ENCODE measurements around the gene CAMK1. TPM values are rescaled to one million over a fixed set of nuclear protein-coding genes. Genes with fewer than 3 reads are reported as not detected.
A peak's percentile ranks its signal among the peaks of the same experiment; 100 is the strongest.

Gene CAMK1
- total and polyA plus RNA-seq, 4 donors, result 13.8 to 20.1 (median 16.7) TPM

- Histone ChIP-seq H3K36me3 (ENCODE audit: control insufficient read depth in 4 of 4, insufficient read depth in 3 of 4, low read depth in 1 of 4, low read length in 3 of 4) (peaks cover 0 to 6% (median 4%) of the 10 kb centered on the region in 4 donors), H3K27ac (ENCODE audit: low read depth in 1 of 2, low read length in 2 of 2) (peak overlapping the region; percentile 88 to 93), H3K27me3 (ENCODE audit: control insufficient read depth in 4 of 4, insufficient read depth in 4 of 4, low read length in 3 of 4) (no peaks in the 10 kb centered on the region), H3K4me3 (ENCODE audit: low read depth in 1 of 3, low read length in 3 of 3) (peak overlapping the region; percentile 50 to 70 (median 68)), H3K9me3 (ENCODE audit: control insufficient read depth in 4 of 4, low read length in 3 of 4) (no peaks in the 10 kb centered on the region), H3K9ac (ENCODE audit: low read depth in 1 of 2, low read length in 2 of 2) (peak overlapping the region; percentile 59 to 74), H3K4me1 (ENCODE audit: control insufficient read depth in 4 of 4, insufficient read depth in 4 of 4, low read length in 3 of 4) (peaks cover 8 to 28% (median 22%) of the 10 kb centered on the region in 4 donors)
- TF ChIP-seq, protein P1, sequence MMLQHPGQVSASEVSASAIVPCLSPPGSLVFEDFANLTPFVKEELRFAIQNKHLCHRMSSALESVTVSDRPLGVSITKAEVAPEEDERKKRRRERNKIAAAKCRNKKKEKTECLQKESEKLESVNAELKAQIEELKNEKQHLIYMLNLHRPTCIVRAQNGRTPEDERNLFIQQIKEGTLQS (IDR thresholded peaks at IDR 0.05), result peak; percentile 39
- peak; percentile 76 for TF ChIP-seq HNF4G (IDR thresholded peaks at IDR 0.05)
- peak in 1 of 2 donors; percentile 44 for TF ChIP-seq RAD21 (IDR thresholded peaks at IDR 0.05)
- peak; percentile 48 for TF ChIP-seq MAX (IDR thresholded peaks at IDR 0.05)
- TF ChIP-seq JUND (IDR thresholded peaks at IDR 0.05), result peak in 1 of 2 donors; percentile 46
- TF ChIP-seq YY1 (IDR thresholded peaks at IDR 0.05), result no peak
- peak in 1 of 2 donors; percentile 55 for TF ChIP-seq GABPA (IDR thresholded peaks at IDR 0.05 in 1 of 2, conservative IDR thresholded peaks at IDR 0.05 in 1 of 2)
- TF ChIP-seq SP1 (IDR thresholded peaks at IDR 0.05), result peak; percentile 89
- TF ChIP-seq, protein P2, sequence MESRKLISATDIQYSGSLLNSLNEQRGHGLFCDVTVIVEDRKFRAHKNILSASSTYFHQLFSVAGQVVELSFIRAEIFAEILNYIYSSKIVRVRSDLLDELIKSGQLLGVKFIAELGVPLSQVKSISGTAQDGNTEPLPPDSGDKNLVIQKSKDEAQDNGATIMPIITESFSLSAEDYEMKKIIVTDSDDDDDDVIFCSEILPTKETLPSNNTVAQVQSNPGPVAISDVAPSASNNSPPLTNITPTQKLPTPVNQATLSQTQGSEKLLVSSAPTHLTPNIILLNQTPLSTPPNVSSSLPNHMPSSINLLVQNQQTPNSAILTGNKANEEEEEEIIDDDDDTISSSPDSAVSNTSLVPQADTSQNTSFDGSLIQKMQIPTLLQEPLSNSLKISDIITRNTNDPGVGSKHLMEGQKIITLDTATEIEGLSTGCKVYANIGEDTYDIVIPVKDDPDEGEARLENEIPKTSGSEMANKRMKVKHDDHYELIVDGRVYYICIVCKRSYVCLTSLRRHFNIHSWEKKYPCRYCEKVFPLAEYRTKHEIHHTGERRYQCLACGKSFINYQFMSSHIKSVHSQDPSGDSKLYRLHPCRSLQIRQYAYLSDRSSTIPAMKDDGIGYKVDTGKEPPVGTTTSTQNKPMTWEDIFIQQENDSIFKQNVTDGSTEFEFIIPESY (IDR thresholded peaks at IDR 0.05), result peak; percentile 40
- TF ChIP-seq FOXA1 (IDR thresholded peaks at IDR 0.05), result no peak
- peak; percentile 65 to 74 for TF ChIP-seq EGR1 (IDR thresholded peaks at IDR 0.05; ENCODE audit: low read depth in 2 of 2)
- TF ChIP-seq RXRA (IDR thresholded peaks at IDR 0.05), result peak; percentile 41 to 69
- TF ChIP-seq HNF4A (conservative IDR thresholded peaks at IDR 0.05), result peak; percentile 91
- TF ChIP-seq, protein P3, sequence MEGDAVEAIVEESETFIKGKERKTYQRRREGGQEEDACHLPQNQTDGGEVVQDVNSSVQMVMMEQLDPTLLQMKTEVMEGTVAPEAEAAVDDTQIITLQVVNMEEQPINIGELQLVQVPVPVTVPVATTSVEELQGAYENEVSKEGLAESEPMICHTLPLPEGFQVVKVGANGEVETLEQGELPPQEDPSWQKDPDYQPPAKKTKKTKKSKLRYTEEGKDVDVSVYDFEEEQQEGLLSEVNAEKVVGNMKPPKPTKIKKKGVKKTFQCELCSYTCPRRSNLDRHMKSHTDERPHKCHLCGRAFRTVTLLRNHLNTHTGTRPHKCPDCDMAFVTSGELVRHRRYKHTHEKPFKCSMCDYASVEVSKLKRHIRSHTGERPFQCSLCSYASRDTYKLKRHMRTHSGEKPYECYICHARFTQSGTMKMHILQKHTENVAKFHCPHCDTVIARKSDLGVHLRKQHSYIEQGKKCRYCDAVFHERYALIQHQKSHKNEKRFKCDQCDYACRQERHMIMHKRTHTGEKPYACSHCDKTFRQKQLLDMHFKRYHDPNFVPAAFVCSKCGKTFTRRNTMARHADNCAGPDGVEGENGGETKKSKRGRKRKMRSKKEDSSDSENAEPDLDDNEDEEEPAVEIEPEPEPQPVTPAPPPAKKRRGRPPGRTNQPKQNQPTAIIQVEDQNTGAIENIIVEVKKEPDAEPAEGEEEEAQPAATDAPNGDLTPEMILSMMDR (IDR thresholded peaks at IDR 0.05; ENCODE audit: low read depth, low read length, missing input control), result no peak
- TF ChIP-seq, protein P4, sequence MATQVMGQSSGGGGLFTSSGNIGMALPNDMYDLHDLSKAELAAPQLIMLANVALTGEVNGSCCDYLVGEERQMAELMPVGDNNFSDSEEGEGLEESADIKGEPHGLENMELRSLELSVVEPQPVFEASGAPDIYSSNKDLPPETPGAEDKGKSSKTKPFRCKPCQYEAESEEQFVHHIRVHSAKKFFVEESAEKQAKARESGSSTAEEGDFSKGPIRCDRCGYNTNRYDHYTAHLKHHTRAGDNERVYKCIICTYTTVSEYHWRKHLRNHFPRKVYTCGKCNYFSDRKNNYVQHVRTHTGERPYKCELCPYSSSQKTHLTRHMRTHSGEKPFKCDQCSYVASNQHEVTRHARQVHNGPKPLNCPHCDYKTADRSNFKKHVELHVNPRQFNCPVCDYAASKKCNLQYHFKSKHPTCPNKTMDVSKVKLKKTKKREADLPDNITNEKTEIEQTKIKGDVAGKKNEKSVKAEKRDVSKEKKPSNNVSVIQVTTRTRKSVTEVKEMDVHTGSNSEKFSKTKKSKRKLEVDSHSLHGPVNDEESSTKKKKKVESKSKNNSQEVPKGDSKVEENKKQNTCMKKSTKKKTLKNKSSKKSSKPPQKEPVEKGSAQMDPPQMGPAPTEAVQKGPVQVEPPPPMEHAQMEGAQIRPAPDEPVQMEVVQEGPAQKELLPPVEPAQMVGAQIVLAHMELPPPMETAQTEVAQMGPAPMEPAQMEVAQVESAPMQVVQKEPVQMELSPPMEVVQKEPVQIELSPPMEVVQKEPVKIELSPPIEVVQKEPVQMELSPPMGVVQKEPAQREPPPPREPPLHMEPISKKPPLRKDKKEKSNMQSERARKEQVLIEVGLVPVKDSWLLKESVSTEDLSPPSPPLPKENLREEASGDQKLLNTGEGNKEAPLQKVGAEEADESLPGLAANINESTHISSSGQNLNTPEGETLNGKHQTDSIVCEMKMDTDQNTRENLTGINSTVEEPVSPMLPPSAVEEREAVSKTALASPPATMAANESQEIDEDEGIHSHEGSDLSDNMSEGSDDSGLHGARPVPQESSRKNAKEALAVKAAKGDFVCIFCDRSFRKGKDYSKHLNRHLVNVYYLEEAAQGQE (IDR thresholded peaks at IDR 0.05), result peak; percentile 28
- peak; percentile 95 for TF ChIP-seq NR2F2 (IDR thresholded peaks at IDR 0.05)
- no peak for TF ChIP-seq TAF1 (conservative IDR thresholded peaks at IDR 0.05)
- peak; percentile 28 for TF ChIP-seq FOXA2 (IDR thresholded peaks at IDR 0.05)
- peak; percentile 83 for DNase-seq (ENCODE audit: low spot score)
- 7% methylated on average over 15 of the region's 15 CpGs for WGBS
These were observed 597 bp upstream of the CAMK1 start for GRCh38 chr3:9770276-9770812.

All from liver (tissue), 9 donors.